Type B pancreatic cell (in vitro differentiated cells): ENCODE results near the gene LTBP2. TPM values are rescaled to one million over a fixed set of nuclear protein-coding genes. Genes with fewer than 3 reads are reported as not detected.

ENCODE experiments used
- DNase-seq: peaks from one replicate; pipeline ENCODE4 v3.0.0; 2021; ENCODE audit warnings: mixed read lengths; ENCODE audit not compliant: unreplicated experiment; ENCODE audit errors: extremely low spot score
- H3K27ac Mint-ChIP-seq: 2 replicates; pipeline ENCODE4 v1.8.0; 2021; ENCODE audit warnings: mild to moderate bottlenecking, mixed read lengths
- H3K27me3 Mint-ChIP-seq: 2 replicates; pipeline ENCODE4 v1.8.0; 2021; ENCODE audit warnings: mixed read lengths
- H3K36me3 Mint-ChIP-seq: 2 replicates; pipeline ENCODE4 v1.8.0; 2021; ENCODE audit warnings: mixed read lengths
- H3K4me1 Mint-ChIP-seq: one replicate; pipeline ENCODE4 v1.8.0; 2021; ENCODE audit warnings: mixed read lengths; ENCODE audit not compliant: unreplicated experiment
- H3K4me3 Mint-ChIP-seq: 2 replicates; pipeline ENCODE4 v1.8.0; 2021; ENCODE audit warnings: mild to moderate bottlenecking, mixed read lengths
- H3K9me3 Mint-ChIP-seq: 2 replicates; pipeline ENCODE4 v1.8.0; 2021; ENCODE audit warnings: mixed read lengths
- CTCF ChIP-seq: fragments of 200-600 bp; sonication (generic); conservative IDR thresholded peaks from 2 replicates; pipeline ENCODE4 v1.5.0; 2021; ENCODE audit warnings: antibody characterized with exemption, mild to moderate bottlenecking
- total RNA-seq: library from RNA; stranded (reverse); gene quantifications from 2 replicates; pipeline ENCODE4 v1.2.1, GENCODE V29; 2021; ENCODE audit warnings: low replicate concordance

The LTBP2 gene
- total RNA-seq, 1 donor from 2014 or later: 1.1 TPM

- Mint-ChIP-seq H3K9me3 (no peaks in the 10 kb centered on the region), H3K36me3 (no peaks in the 10 kb centered on the region), H3K27me3 (no peaks in the 10 kb centered on the region), H3K27ac (no peak overlapping the region), H3K4me1 (peaks cover 6% of the 10 kb centered on the region), H3K4me3 (no peak overlapping the region)
- DNase-seq: no peak
- TF ChIP-seq CTCF: no peak
Measured at GRCh38 chr14:74532246-74532645, 79.8 kb downstream of the LTBP2 start.

GRCh38 chr14:74531467-74531866 lies 80.6 kb downstream of the LTBP2 start:
- Mint-ChIP-seq H3K9me3 (no peaks in the 10 kb centered on the region), H3K36me3 (no peaks in the 10 kb centered on the region), H3K27me3 (no peaks in the 10 kb centered on the region), H3K4me3 (no peak overlapping the region), H3K4me1 (peaks cover 6% of the 10 kb centered on the region), H3K27ac (no peak overlapping the region)
- no peak for TF ChIP-seq CTCF
- no peak for DNase-seq

GRCh38 chr14:74531006-74531405 lies 81.0 kb downstream of the LTBP2 start:
- no peak overlapping the region for H3K27ac Mint-ChIP-seq
- no peaks in the 10 kb centered on the region for H3K36me3 Mint-ChIP-seq
- H3K4me3 Mint-ChIP-seq: no peak overlapping the region
- peaks cover 2% of the 10 kb centered on the region for H3K4me1 Mint-ChIP-seq
- TF ChIP-seq CTCF: no peak
- DNase-seq: no peak
- H3K27me3 Mint-ChIP-seq: no peaks in the 10 kb centered on the region
- no peaks in the 10 kb centered on the region for H3K9me3 Mint-ChIP-seq

GRCh38 chr14:74528886-74529285 lies 83.2 kb downstream of the LTBP2 start:
- Mint-ChIP-seq H3K36me3 (no peaks in the 10 kb centered on the region), H3K4me3 (no peak overlapping the region), H3K27me3 (no peaks in the 10 kb centered on the region), H3K4me1 (peaks cover 5% of the 10 kb centered on the region), H3K9me3 (no peaks in the 10 kb centered on the region), H3K27ac (no peak overlapping the region)
- DNase-seq: no peak
- TF ChIP-seq CTCF: no peak

- H3K4me3 Mint-ChIP-seq: no peak overlapping the region
- no peaks in the 10 kb centered on the region for H3K36me3 Mint-ChIP-seq
- DNase-seq: no peak
- no peak for TF ChIP-seq CTCF
- no peaks in the 10 kb centered on the region for H3K9me3 Mint-ChIP-seq
- no peak overlapping the region for H3K27ac Mint-ChIP-seq
- peaks cover 5% of the 10 kb centered on the region for H3K4me1 Mint-ChIP-seq
- no peaks in the 10 kb centered on the region for H3K27me3 Mint-ChIP-seq
Measured at GRCh38 chr14:74528406-74528805, 83.6 kb downstream of the LTBP2 start.

GRCh38 chr14:74527736-74528280 lies 84.2 kb downstream of the LTBP2 start:
- Mint-ChIP-seq H3K9me3 (no peaks in the 10 kb centered on the region), H3K4me3 (no peak overlapping the region), H3K27ac (no peak overlapping the region), H3K4me1 (peaks cover 5% of the 10 kb centered on the region), H3K27me3 (no peaks in the 10 kb centered on the region), H3K36me3 (no peaks in the 10 kb centered on the region)
- DNase-seq: no peak
- TF ChIP-seq CTCF: no peak
